GM12878 (cell line): ENCODE results near the gene GZMM. TPM values are rescaled to one million over a fixed set of nuclear protein-coding genes. Genes with fewer than 3 reads are reported as not detected.
A peak's percentile ranks its signal among the peaks of the same experiment; 100 is the strongest.

ENCODE experiments used
- BMI1 ChIP-seq: fragments of 450-650 bp; IDR thresholded peaks from 2 replicates; pipeline ENCODE4 v1.6.1; 2016; ENCODE audit warnings: mild to moderate bottlenecking, moderate library complexity, borderline replicate concordance
- EP300 ChIP-seq, 2 experiments: fragments of 150-350 bp in 1 of 2; IDR thresholded peaks; 2 replicates each; pipeline ENCODE4 v1.6.1; 2011 to 2012; ENCODE audit warnings: low read depth in 2 of 2, low read length in 2 of 2, borderline replicate concordance in 1 of 2, improper control_type of control experiment in 1 of 2, inconsistent platforms in 1 of 2; ENCODE audit not compliant: control insufficient read depth in 1 of 2
- ESRRA ChIP-seq: IDR thresholded peaks from 2 replicates; pipeline ENCODE4 v1.6.1; 2012; ENCODE audit warnings: mild to moderate bottlenecking, low read length, improper control_type of control experiment
- FOXM1 ChIP-seq: IDR thresholded peaks from 2 replicates; pipeline ENCODE4 v1.6.1; 2012; ENCODE audit warnings: low read depth, mild to moderate bottlenecking, inconsistent platforms, low read length, moderate library complexity
- HCFC1 ChIP-seq: fragments of 150-350 bp; IDR thresholded peaks from 2 replicates; pipeline ENCODE4 v1.6.1; 2014; ENCODE audit warnings: low read length
- JUND ChIP-seq: IDR thresholded peaks from 2 replicates; pipeline ENCODE4 v1.6.1; 2012; ENCODE audit warnings: low read depth, mild to moderate bottlenecking, low read length, improper control_type of control experiment, moderate library complexity
- NFXL1 ChIP-seq: fragments of 450-650 bp; IDR thresholded peaks from 2 replicates; pipeline ENCODE4 v1.6.1; 2017; ENCODE audit warnings: antibody characterized with exemption, mild to moderate bottlenecking, borderline replicate concordance
- NFYA ChIP-seq: IDR thresholded peaks from 2 replicates; pipeline ENCODE4 v1.6.1; 2011; ENCODE audit warnings: low read depth, mild to moderate bottlenecking, low read length, improper control_type of control experiment, borderline replicate concordance
- NFYB ChIP-seq: IDR thresholded peaks from 2 replicates; pipeline ENCODE4 v1.6.1; 2011; ENCODE audit warnings: low read depth, mild to moderate bottlenecking, low read length, improper control_type of control experiment, moderate library complexity; ENCODE audit not compliant: insufficient read depth
- NR2C1 ChIP-seq: fragments of 450-650 bp; IDR thresholded peaks from 2 replicates; pipeline ENCODE4 v1.6.1; 2017; ENCODE audit warnings: antibody characterized with exemption, mild to moderate bottlenecking, moderate library complexity
- RAD51 ChIP-seq: fragments of 450-650 bp; IDR thresholded peaks from 2 replicates; pipeline ENCODE4 v1.6.1; 2016; ENCODE audit warnings: moderate library complexity, mild to moderate bottlenecking, inconsistent platforms
- RB1 ChIP-seq: fragments of 450-650 bp; formaldehyde crosslinking; IDR thresholded peaks from 2 replicates; pipeline ENCODE4 v1.6.1; 2017; ENCODE audit warnings: mild to moderate bottlenecking, borderline replicate concordance
- RCOR1 ChIP-seq: conservative IDR thresholded peaks from 2 replicates; pipeline ENCODE4 v1.6.1; 2012; ENCODE audit warnings: low read depth, low read length, improper control_type of control experiment
- RUNX3 ChIP-seq: IDR thresholded peaks from 2 replicates; pipeline ENCODE4 v1.6.1; 2012; ENCODE audit warnings: low read length, inconsistent platforms
- TAF1 ChIP-seq: IDR thresholded peaks from 2 replicates; pipeline ENCODE4 v1.6.1; 2011; ENCODE audit warnings: mild to moderate bottlenecking, low read depth, low read length, borderline replicate concordance
- TCF12 ChIP-seq: IDR thresholded peaks from 2 replicates; pipeline ENCODE4 v1.6.1; 2011; ENCODE audit warnings: low read depth, mild to moderate bottlenecking, low read length
- TCF7 ChIP-seq: IDR thresholded peaks from 2 replicates; pipeline ENCODE4 v1.6.1; 2014; ENCODE audit warnings: antibody characterized with exemption, borderline replicate concordance
- YBX1 ChIP-seq: fragments of 450-650 bp; IDR thresholded peaks from 2 replicates; pipeline ENCODE4 v1.6.1; 2016; ENCODE audit warnings: antibody characterized with exemption
- ZBED1 ChIP-seq: IDR thresholded peaks from 2 replicates; pipeline ENCODE4 v1.6.1; 2016; ENCODE audit warnings: borderline replicate concordance
- polyA plus RNA-seq, 11 experiments: library from polyadenylated mRNA; depleted of rRNA in 4 of 11; unstranded in 6 of 11; stranded (reverse) in 5 of 11; fragments of >200 nt; fragmentation: Nextera tagmentation in 4 of 11; fragmentation: Illumina TruSeq in 1 of 11; extraction: Ambion mirVana in 4 of 11; extraction: Trizol in 1 of 11; gene quantifications; 1 replicate in 1 of 11; 2 replicates in 10 of 11; pipeline versions ENCODE4 v1.2.1 to v1.2.3, GENCODE V29; 2011 to 2016; ENCODE audit warnings: inconsistent platforms in 2 of 11, missing spikeins in 2 of 11, low read depth in 1 of 11
- total RNA-seq, 4 experiments: library from RNA; depleted of rRNA in 3 of 4; stranded (reverse); fragments of >200 nt in 3 of 4; fragmentation: Illumina TruSeq in 1 of 4; extraction: Trizol in 1 of 4; gene quantifications; 2 replicates each; pipeline versions ENCODE4 v1.2.1 to v1.2.3, GENCODE V29; 2013 to 2021
- TF ChIP-seq, protein P1 (sequence below): fragments of 450-650 bp; IDR thresholded peaks from 2 replicates; pipeline ENCODE4 v1.6.1; 2018; ENCODE audit warnings: borderline replicate concordance, mild to moderate bottlenecking; ENCODE audit not compliant: partially characterized antibody
- TF ChIP-seq, protein P2 (sequence below): IDR thresholded peaks from 2 replicates; pipeline ENCODE4 v1.6.1; 2011; ENCODE audit warnings: borderline replicate concordance, low read depth, mild to moderate bottlenecking, moderate library complexity, low read length; ENCODE audit not compliant: insufficient read depth, poor library complexity, severe bottlenecking
- TF ChIP-seq, protein P3 (sequence below): fragments of 450-650 bp; IDR thresholded peaks from 2 replicates; pipeline ENCODE4 v1.6.1; 2016; ENCODE audit warnings: mild to moderate bottlenecking
- TF ChIP-seq, protein P4 (sequence below), 3 experiments: IDR thresholded peaks in 2 of 3; conservative IDR thresholded peaks in 1 of 3; 2 replicates each; pipeline ENCODE4 v1.5.1; 2011; ENCODE audit warnings: low read depth in 3 of 3, low read length in 3 of 3, mild to moderate bottlenecking in 3 of 3, control low read depth in 2 of 3, moderate library complexity in 2 of 3, inconsistent platforms in 1 of 3, mixed read lengths in 1 of 3; ENCODE audit not compliant: control insufficient read depth in 2 of 3, insufficient read depth in 1 of 3; ENCODE audit errors: extremely low read depth in 1 of 3

Gene GZMM
- total and polyA plus RNA-seq, 10 of the 15 experiments (the other 5 are each of a cell fraction or from before 2014, with no cell fraction given): 0.09 to 0.48 (median 0.23) TPM; not detected in 7

DNA sequence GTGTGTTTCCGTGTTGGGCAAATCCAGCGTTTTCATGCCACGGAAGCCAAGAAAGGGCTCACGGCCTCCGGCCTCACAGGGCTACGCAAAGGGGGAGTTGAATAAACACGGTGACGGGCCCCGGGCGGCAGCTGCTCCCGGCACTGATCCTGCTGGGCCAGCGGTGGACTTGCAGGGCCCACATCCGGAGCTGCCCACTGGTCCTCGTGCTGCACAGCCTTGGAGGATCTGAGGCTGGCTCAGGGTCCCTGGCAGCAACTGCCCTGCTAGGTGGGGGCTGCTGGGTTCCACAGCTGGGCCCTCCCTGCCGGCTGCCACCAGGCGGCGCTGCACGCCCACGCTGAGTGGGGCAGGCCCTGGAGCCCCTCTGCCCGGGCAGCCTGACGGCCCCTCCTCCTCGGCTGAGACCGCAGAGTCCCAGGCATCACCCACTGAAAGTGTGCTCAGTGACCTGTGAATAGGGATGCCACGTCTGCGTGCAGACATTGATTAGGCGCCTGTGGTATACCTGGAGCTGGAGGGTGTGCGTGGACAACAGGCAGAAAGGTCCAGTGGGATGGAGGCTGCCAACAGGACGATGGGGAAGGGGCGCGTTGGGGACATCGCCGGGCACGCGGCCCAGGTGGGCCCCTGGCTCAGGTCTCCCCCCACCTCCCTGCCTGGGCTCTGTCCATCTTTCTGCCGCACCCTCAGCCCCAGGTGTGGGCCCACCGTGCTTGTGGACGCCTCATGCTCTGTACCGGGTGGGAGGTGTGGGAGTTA is 40.6 kb downstream of the GZMM start (continued):
- TF ChIP-seq, protein P1, sequence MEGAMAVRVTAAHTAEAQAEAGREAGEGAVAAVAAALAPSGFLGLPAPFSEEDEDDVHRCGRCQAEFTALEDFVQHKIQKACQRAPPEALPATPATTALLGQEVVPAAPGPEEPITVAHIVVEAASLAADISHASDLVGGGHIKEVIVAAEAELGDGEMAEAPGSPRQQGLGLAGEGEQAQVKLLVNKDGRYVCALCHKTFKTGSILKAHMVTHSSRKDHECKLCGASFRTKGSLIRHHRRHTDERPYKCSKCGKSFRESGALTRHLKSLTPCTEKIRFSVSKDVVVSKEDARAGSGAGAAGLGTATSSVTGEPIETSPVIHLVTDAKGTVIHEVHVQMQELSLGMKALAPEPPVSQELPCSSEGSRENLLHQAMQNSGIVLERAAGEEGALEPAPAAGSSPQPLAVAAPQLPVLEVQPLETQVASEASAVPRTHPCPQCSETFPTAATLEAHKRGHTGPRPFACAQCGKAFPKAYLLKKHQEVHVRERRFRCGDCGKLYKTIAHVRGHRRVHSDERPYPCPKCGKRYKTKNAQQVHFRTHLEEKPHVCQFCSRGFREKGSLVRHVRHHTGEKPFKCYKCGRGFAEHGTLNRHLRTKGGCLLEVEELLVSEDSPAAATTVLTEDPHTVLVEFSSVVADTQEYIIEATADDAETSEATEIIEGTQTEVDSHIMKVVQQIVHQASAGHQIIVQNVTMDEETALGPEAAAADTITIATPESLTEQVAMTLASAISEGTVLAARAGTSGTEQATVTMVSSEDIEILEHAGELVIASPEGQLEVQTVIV: no peak
- TF ChIP-seq, protein P2, sequence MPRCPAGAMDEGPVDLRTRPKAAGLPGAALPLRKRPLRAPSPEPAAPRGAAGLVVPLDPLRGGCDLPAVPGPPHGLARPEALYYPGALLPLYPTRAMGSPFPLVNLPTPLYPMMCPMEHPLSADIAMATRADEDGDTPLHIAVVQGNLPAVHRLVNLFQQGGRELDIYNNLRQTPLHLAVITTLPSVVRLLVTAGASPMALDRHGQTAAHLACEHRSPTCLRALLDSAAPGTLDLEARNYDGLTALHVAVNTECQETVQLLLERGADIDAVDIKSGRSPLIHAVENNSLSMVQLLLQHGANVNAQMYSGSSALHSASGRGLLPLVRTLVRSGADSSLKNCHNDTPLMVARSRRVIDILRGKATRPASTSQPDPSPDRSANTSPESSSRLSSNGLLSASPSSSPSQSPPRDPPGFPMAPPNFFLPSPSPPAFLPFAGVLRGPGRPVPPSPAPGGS: no peak
- no peak for TF ChIP-seq RAD51
- TF ChIP-seq JUND: no peak
- no peak for TF ChIP-seq NFXL1
- TF ChIP-seq BMI1: peak; percentile 44; the same call in 1 of the 2 replicates
- TF ChIP-seq, protein P3, sequence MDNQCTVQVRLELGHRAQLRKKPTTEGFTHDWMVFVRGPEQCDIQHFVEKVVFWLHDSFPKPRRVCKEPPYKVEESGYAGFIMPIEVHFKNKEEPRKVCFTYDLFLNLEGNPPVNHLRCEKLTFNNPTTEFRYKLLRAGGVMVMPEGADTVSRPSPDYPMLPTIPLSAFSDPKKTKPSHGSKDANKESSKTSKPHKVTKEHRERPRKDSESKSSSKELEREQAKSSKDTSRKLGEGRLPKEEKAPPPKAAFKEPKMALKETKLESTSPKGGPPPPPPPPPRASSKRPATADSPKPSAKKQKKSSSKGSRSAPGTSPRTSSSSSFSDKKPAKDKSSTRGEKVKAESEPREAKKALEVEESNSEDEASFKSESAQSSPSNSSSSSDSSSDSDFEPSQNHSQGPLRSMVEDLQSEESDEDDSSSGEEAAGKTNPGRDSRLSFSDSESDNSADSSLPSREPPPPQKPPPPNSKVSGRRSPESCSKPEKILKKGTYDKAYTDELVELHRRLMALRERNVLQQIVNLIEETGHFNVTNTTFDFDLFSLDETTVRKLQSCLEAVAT: no peak
- TF ChIP-seq HCFC1: no peak
- TF ChIP-seq, protein P4, sequence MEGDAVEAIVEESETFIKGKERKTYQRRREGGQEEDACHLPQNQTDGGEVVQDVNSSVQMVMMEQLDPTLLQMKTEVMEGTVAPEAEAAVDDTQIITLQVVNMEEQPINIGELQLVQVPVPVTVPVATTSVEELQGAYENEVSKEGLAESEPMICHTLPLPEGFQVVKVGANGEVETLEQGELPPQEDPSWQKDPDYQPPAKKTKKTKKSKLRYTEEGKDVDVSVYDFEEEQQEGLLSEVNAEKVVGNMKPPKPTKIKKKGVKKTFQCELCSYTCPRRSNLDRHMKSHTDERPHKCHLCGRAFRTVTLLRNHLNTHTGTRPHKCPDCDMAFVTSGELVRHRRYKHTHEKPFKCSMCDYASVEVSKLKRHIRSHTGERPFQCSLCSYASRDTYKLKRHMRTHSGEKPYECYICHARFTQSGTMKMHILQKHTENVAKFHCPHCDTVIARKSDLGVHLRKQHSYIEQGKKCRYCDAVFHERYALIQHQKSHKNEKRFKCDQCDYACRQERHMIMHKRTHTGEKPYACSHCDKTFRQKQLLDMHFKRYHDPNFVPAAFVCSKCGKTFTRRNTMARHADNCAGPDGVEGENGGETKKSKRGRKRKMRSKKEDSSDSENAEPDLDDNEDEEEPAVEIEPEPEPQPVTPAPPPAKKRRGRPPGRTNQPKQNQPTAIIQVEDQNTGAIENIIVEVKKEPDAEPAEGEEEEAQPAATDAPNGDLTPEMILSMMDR (IDR thresholded peaks at IDR 0.05 in 2 of 3, conservative IDR thresholded peaks at IDR 0.05 in 1 of 3; ENCODE audit: control insufficient read depth in 2 of 3, extremely low read depth in 1 of 3, insufficient read depth in 1 of 3, low read depth in 3 of 3, low read length in 3 of 3): peak; percentile 85 to 98 (median 89)
- peak; percentile 62; the same call in 1 of the 2 replicates for TF ChIP-seq TCF12
- TF ChIP-seq RB1: peak; percentile 33; the same call in 1 of the 2 replicates
- no peak for TF ChIP-seq EP300 (IDR thresholded peaks at IDR 0.05; ENCODE audit: borderline replicate concordance in 1 of 2, control insufficient read depth in 1 of 2, low read depth in 2 of 2, low read length in 2 of 2)
- no peak for TF ChIP-seq TCF7
- TF ChIP-seq ESRRA: no peak
- TF ChIP-seq YBX1: no peak
- no peak for TF ChIP-seq FOXM1
- TF ChIP-seq ZBED1: no peak
- 0 out of 2 replicates have a peak, but pooled peaks have one; percentile 11 for TF ChIP-seq TAF1
- no peak for TF ChIP-seq RCOR1
- no peak for TF ChIP-seq NR2C1
- no peak for TF ChIP-seq NFYB
- TF ChIP-seq RUNX3: peak; percentile 5; the same call in 1 of the 2 replicates
- TF ChIP-seq NFYA: no peak
